Astrocyte (in vitro differentiated cells and primary cell): ENCODE data around the gene LTK. TPM values are rescaled to one million over a fixed set of nuclear protein-coding genes. Genes with fewer than 3 reads are reported as not detected.

Experiments used
- DNase-seq: peaks from one replicate; pipeline ENCODE4 v3.0.0-alpha.2; 2010; ENCODE audit warnings: low read depth
- FAIRE-seq: peaks from 2 replicates; lab custom pipeline; 2011; peaks lifted over from hg19 to GRCh38; lab: Jason Lieb, UNC
- H2AFZ ChIP-seq: 2 replicates; pipeline ENCODE4 v1.6.0; 2012; ENCODE audit warnings: low read depth, low read length, inconsistent platforms
- H3K27ac ChIP-seq: 2 replicates; pipeline ENCODE4 v1.5.1; 2011; ENCODE audit warnings: low read depth, low read length, inconsistent platforms
- H3K27me3 ChIP-seq: 2 replicates; pipeline ENCODE4 v1.6.0; 2011; ENCODE audit warnings: low read length, inconsistent platforms; ENCODE audit not compliant: insufficient read depth
- H3K36me3 ChIP-seq: 2 replicates; pipeline ENCODE4 v1.5.1; 2011; ENCODE audit warnings: low read length, inconsistent platforms; ENCODE audit not compliant: insufficient read depth
- H3K4me1 ChIP-seq: 2 replicates; pipeline ENCODE4 v1.5.1; 2011; ENCODE audit warnings: low read length, inconsistent platforms; ENCODE audit not compliant: insufficient read depth
- H3K4me2 ChIP-seq: 2 replicates; pipeline ENCODE4 v1.6.0; 2012; ENCODE audit warnings: low read length, inconsistent platforms
- H3K4me3 ChIP-seq: 2 replicates; pipeline ENCODE4 v1.5.1; 2011; ENCODE audit warnings: low read depth, mild to moderate bottlenecking, low read length, inconsistent platforms; ENCODE audit not compliant: insufficient read depth
- H3K79me2 ChIP-seq: 2 replicates; pipeline ENCODE4 v1.6.0; 2012; ENCODE audit warnings: mild to moderate bottlenecking, low read length, inconsistent platforms; ENCODE audit not compliant: insufficient read depth
- H3K9ac ChIP-seq: 2 replicates; pipeline ENCODE4 v1.6.0; 2012; ENCODE audit warnings: mild to moderate bottlenecking, low read length, inconsistent platforms
- H3K9me3 ChIP-seq: 2 replicates; pipeline ENCODE4 v1.5.1; 2012; ENCODE audit warnings: low read depth, mild to moderate bottlenecking, low read length, inconsistent platforms; ENCODE audit not compliant: insufficient read depth
- H4K20me1 ChIP-seq: 2 replicates; pipeline ENCODE4 v1.6.0; 2012; ENCODE audit warnings: low read length, inconsistent platforms; ENCODE audit not compliant: insufficient read depth
- H3K27ac Mint-ChIP-seq: one replicate; pipeline ENCODE4 v1.8.0; 2021; ENCODE audit warnings: mild to moderate bottlenecking, mixed read lengths; ENCODE audit not compliant: unreplicated experiment
- H3K27me3 Mint-ChIP-seq: one replicate; pipeline ENCODE4 v1.8.0; 2021; ENCODE audit warnings: low read depth, mixed read lengths; ENCODE audit not compliant: unreplicated experiment
- H3K36me3 Mint-ChIP-seq: one replicate; pipeline ENCODE4 v1.8.0; 2021; ENCODE audit warnings: low read depth, mixed read lengths; ENCODE audit not compliant: unreplicated experiment
- H3K4me1 Mint-ChIP-seq: one replicate; pipeline ENCODE4 v1.8.0; 2021; ENCODE audit warnings: low read depth, mixed read lengths; ENCODE audit not compliant: unreplicated experiment
- H3K4me3 Mint-ChIP-seq: one replicate; pipeline ENCODE4 v1.8.0; 2021; ENCODE audit warnings: mild to moderate bottlenecking, moderate library complexity, mixed read lengths; ENCODE audit not compliant: unreplicated experiment
- H3K9me3 Mint-ChIP-seq: one replicate; pipeline ENCODE4 v1.8.0; 2021; ENCODE audit warnings: mild to moderate bottlenecking, mixed read lengths; ENCODE audit not compliant: unreplicated experiment
- EZH2 ChIP-seq: IDR thresholded peaks from 2 replicates; pipeline ENCODE4 v1.6.1; 2012; ENCODE audit warnings: mild to moderate bottlenecking, low read length, inconsistent platforms; ENCODE audit not compliant: insufficient read depth
- total RNA-seq: library from RNA; stranded (reverse); gene quantifications from 2 replicates; pipeline ENCODE4 v1.2.1, GENCODE V29; 2021
- TF ChIP-seq, protein P1 (sequence below): IDR thresholded peaks from 2 replicates; pipeline ENCODE4 v1.5.1; 2011; ENCODE audit warnings: low read depth, mild to moderate bottlenecking, inconsistent platforms, low read length, moderate library complexity; ENCODE audit not compliant: insufficient read depth

Gene LTK
- total RNA-seq, 1 donor from 2014 or later: 0.14 TPM

DNA sequence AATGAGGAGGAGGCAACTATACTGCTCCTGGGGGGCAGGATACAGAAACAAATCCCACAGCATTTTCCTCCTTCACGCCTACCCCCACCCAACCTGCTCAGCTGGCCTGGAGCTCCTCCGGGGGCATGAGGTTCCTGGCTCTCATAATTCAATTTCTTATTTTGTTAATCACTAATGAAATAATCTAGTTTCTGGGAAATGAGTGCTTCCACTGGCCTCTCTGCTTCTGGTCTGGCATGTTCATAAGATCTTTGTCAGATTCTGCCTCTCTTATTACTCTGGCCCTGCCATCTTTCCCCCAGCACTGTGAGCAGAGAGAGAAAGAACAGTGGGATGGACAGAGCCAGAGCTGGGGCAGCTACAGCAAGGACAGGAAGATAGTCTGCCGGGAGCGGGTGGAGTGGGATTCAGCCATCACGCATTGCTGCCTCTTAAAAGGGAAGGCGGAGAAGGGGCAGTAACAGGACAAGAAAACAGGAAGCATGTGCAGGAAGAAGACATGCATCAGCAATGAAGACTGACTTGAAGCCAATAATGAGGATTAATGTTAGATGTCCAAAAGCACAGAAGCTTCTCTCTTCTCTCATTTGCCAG, 16.8 kb upstream of the LTK start:
- Mint-ChIP-seq H3K27ac (no peak overlapping the region), H3K4me3 (no peak overlapping the region), H3K27me3 (no peaks in the 10 kb centered on the region), H3K36me3 (peaks cover 24% of the 10 kb centered on the region), H3K4me1 (peaks cover 5% of the 10 kb centered on the region), H3K9me3 (no peaks in the 10 kb centered on the region)
- Histone ChIP-seq H3K4me2 (no peak overlapping the region), H3K27ac (no peak overlapping the region), H3K36me3 (peaks cover 18% of the 10 kb centered on the region), H2AFZ (no peak overlapping the region), H3K27me3 (no peaks in the 10 kb centered on the region), H4K20me1 (no peaks in the 10 kb centered on the region), H3K79me2 (no peaks in the 10 kb centered on the region), H3K9ac (no peak overlapping the region), H3K4me3 (no peak overlapping the region), H3K9me3 (no peaks in the 10 kb centered on the region), H3K4me1 (no peaks in the 10 kb centered on the region)
- FAIRE-seq: no peak
- TF ChIP-seq, protein P1, sequence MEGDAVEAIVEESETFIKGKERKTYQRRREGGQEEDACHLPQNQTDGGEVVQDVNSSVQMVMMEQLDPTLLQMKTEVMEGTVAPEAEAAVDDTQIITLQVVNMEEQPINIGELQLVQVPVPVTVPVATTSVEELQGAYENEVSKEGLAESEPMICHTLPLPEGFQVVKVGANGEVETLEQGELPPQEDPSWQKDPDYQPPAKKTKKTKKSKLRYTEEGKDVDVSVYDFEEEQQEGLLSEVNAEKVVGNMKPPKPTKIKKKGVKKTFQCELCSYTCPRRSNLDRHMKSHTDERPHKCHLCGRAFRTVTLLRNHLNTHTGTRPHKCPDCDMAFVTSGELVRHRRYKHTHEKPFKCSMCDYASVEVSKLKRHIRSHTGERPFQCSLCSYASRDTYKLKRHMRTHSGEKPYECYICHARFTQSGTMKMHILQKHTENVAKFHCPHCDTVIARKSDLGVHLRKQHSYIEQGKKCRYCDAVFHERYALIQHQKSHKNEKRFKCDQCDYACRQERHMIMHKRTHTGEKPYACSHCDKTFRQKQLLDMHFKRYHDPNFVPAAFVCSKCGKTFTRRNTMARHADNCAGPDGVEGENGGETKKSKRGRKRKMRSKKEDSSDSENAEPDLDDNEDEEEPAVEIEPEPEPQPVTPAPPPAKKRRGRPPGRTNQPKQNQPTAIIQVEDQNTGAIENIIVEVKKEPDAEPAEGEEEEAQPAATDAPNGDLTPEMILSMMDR: no peak
- no peak for TF ChIP-seq EZH2
- DNase-seq: no peak

DNA sequence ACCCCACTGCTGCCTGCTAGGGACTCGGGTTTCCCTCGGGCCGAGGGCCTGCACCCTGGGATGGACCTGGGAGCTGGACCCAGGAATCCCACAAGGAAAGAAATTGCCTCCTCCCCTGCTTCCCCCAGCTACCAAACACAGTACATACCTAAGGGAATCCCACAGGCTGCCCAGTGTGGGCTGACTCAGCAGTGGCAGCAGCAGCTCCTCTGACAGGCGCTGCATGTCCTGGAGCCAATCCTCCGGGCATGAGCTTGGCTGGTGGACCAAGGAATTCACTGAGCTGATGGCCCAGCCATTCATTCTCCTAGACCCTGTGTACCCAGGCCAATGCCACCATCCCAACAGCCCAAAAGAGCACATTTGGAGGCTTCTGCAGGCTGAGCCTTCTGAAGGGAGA, 9.5 kb upstream of the LTK start:
- peaks cover 7% of the 10 kb centered on the region for H3K36me3 ChIP-seq
- no peak overlapping the region for H3K27ac ChIP-seq
- peaks cover 17% of the 10 kb centered on the region for H3K36me3 Mint-ChIP-seq
- no peaks in the 10 kb centered on the region for H3K27me3 ChIP-seq
- H3K4me1 Mint-ChIP-seq: peaks cover 5% of the 10 kb centered on the region
- no peak for FAIRE-seq
- no peak overlapping the region for H3K4me3 ChIP-seq
- TF ChIP-seq, protein P1: no peak
- no peak for TF ChIP-seq EZH2
- H3K79me2 ChIP-seq: no peaks in the 10 kb centered on the region
- H4K20me1 ChIP-seq: no peaks in the 10 kb centered on the region
- no peaks in the 10 kb centered on the region for H3K9me3 Mint-ChIP-seq
- DNase-seq: no peak
- no peak overlapping the region for H3K9ac ChIP-seq
- no peak overlapping the region for H2AFZ ChIP-seq
- no peak overlapping the region for H3K27ac Mint-ChIP-seq
- H3K4me1 ChIP-seq: no peaks in the 10 kb centered on the region
- H3K4me3 Mint-ChIP-seq: no peak overlapping the region
- no peak overlapping the region for H3K4me2 ChIP-seq
- H3K27me3 Mint-ChIP-seq: no peaks in the 10 kb centered on the region
- H3K9me3 ChIP-seq: no peaks in the 10 kb centered on the region

DNA sequence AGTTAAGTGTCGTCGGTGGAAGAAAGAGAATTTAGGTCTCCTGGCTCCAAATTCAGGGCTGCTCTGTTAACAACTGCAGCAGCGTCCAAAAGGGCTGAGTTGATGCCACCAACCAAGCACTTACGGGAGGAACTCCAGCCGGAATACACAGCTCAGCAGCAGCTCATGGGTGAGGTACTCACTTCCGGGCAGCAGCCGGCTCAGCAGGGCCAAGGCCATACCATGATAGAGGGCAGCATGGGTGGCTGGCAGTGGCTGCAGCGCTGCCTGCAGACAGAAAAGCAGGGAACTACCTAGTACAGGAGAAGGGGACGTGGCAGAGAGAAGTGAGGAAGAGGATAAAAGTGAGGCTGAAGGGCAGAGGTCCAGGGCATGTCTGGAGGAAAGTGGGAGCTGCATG, 8.0 kb upstream of the LTK start:
- Histone ChIP-seq H3K4me3 (no peak overlapping the region), H3K9ac (no peak overlapping the region), H3K9me3 (no peaks in the 10 kb centered on the region), H3K79me2 (no peaks in the 10 kb centered on the region), H3K4me2 (no peak overlapping the region), H3K27ac (no peak overlapping the region), H3K36me3 (peaks cover 3% of the 10 kb centered on the region), H3K27me3 (no peaks in the 10 kb centered on the region), H3K4me1 (no peaks in the 10 kb centered on the region), H4K20me1 (no peaks in the 10 kb centered on the region), H2AFZ (no peak overlapping the region)
- FAIRE-seq: no peak
- DNase-seq: no peak
- Mint-ChIP-seq H3K9me3 (no peaks in the 10 kb centered on the region), H3K27me3 (no peaks in the 10 kb centered on the region), H3K27ac (no peak overlapping the region), H3K4me3 (no peak overlapping the region), H3K4me1 (peaks cover 5% of the 10 kb centered on the region), H3K36me3 (peaks cover 15% of the 10 kb centered on the region)
- no peak for TF ChIP-seq EZH2
- TF ChIP-seq, protein P1: no peak
